WTC11 (cell line): ENCODE measurements around the gene BEND5. TPM values are rescaled to one million over a fixed set of nuclear protein-coding genes. Genes with fewer than 3 reads are reported as not detected.

Source experiments
- ATAC-seq: fragments of 200-7000 bp; cut with Tn5 transposase; 2 replicates; pipeline ENCODE4 v1.10.0; 2021; ENCODE audit warnings: mild to moderate bottlenecking, moderate library complexity
- CTCF ChIA-PET: fragments of 300-600 bp; sonication (Branson Sonifier 250); formaldehyde crosslinking; loops from one replicate; lab custom pipeline; 2021; ENCODE audit warnings: antibody characterized with exemption; lab: Charles Lee
- POLR2A ChIA-PET: fragments of 350-600 bp; sonication (Branson Sonifier 250); formaldehyde crosslinking; loops from one replicate; lab custom pipeline; 2021; ENCODE audit warnings: antibody characterized with exemption; lab: Charles Lee
- DNase-seq: peaks from one replicate; pipeline ENCODE4 v3.0.0; 2021; ENCODE audit warnings: low spot score
- H3K27ac Mint-ChIP-seq: 2 replicates; pipeline ENCODE4 v1.8.0; 2021; ENCODE audit warnings: mixed read lengths
- H3K27me3 Mint-ChIP-seq: 2 replicates; pipeline ENCODE4 v1.8.0; 2021; ENCODE audit warnings: low read depth, mild to moderate bottlenecking, moderate library complexity, mixed read lengths
- H3K36me3 Mint-ChIP-seq: 2 replicates; pipeline ENCODE4 v1.8.0; 2021; ENCODE audit warnings: mixed read lengths
- H3K4me1 Mint-ChIP-seq: 2 replicates; pipeline ENCODE4 v1.8.0; 2022; ENCODE audit warnings: mixed read lengths
- H3K4me3 Mint-ChIP-seq: 2 replicates; pipeline ENCODE4 v1.8.0; 2021; ENCODE audit warnings: mild to moderate bottlenecking, moderate library complexity, mixed read lengths
- H3K9me3 Mint-ChIP-seq: 2 replicates; pipeline ENCODE4 v1.8.0; 2021; ENCODE audit warnings: mixed read lengths
- E2F4 ChIP-seq: sonication (generic); formaldehyde crosslinking; IDR thresholded peaks from 2 replicates; pipeline ENCODE4 v1.8.1; 2022; ENCODE audit warnings: low read depth, mild to moderate bottlenecking, moderate library complexity, missing genetic modification reagents, borderline replicate concordance
- FOXK1 ChIP-seq: sonication (generic); formaldehyde crosslinking; IDR thresholded peaks from 2 replicates; pipeline ENCODE4 v1.8.0; 2022; ENCODE audit warnings: mild to moderate bottlenecking, moderate library complexity, missing genetic modification reagents
- GTF2I ChIP-seq: fragments of 250-450 bp; sonication (Bioruptor Pico); conservative IDR thresholded peaks from 2 replicates; pipeline ENCODE4 v1.4.0; 2021; ENCODE audit warnings: mild to moderate bottlenecking
- MLX ChIP-seq: sonication (generic); formaldehyde crosslinking; IDR thresholded peaks from 2 replicates; pipeline ENCODE4 v1.8.1; 2023; ENCODE audit warnings: mild to moderate bottlenecking, missing genetic modification reagents, moderate library complexity
- NFE2L1 ChIP-seq: sonication (generic); formaldehyde crosslinking; IDR thresholded peaks from 2 replicates; pipeline ENCODE4 v1.8.1; 2023; ENCODE audit warnings: missing genetic modification reagents
- NFYB ChIP-seq: sonication (generic); formaldehyde crosslinking; conservative IDR thresholded peaks from 2 replicates; pipeline ENCODE4 v1.8.0; 2022; ENCODE audit warnings: low read depth, missing genetic modification reagents
- NR1H2 ChIP-seq: sonication (generic); formaldehyde crosslinking; IDR thresholded peaks from 2 replicates; pipeline ENCODE4 v1.9.0; 2021; ENCODE audit warnings: mild to moderate bottlenecking, moderate library complexity, missing genetic modification reagents
- NR2C2 ChIP-seq: sonication (generic); formaldehyde crosslinking; IDR thresholded peaks from 2 replicates; pipeline ENCODE4 v1.8.0; 2022; ENCODE audit warnings: mild to moderate bottlenecking, missing genetic modification reagents
- NR3C1 ChIP-seq: sonication (generic); formaldehyde crosslinking; conservative IDR thresholded peaks from 2 replicates; pipeline ENCODE4 v1.8.1; 2023; ENCODE audit warnings: low read depth, mild to moderate bottlenecking, missing genetic modification reagents
- STAT6 ChIP-seq: sonication (generic); formaldehyde crosslinking; conservative IDR thresholded peaks from 2 replicates; pipeline ENCODE4 v1.8.1; 2023; ENCODE audit warnings: mild to moderate bottlenecking, low read depth, missing genetic modification reagents, moderate library complexity
- ZBTB21 ChIP-seq: sonication (generic); formaldehyde crosslinking; IDR thresholded peaks from 2 replicates; pipeline ENCODE4 v1.8.1; 2023; ENCODE audit warnings: mild to moderate bottlenecking, missing genetic modification reagents, borderline replicate concordance
- ZMAT4 ChIP-seq: fragments of 250-450 bp; sonication (Bioruptor Pico); IDR thresholded peaks from 2 replicates; pipeline ENCODE4 v1.9.0; 2021; ENCODE audit warnings: mild to moderate bottlenecking
- ZNF121 ChIP-seq: sonication (generic); formaldehyde crosslinking; IDR thresholded peaks from 2 replicates; pipeline ENCODE4 v1.8.0; 2023; ENCODE audit warnings: missing genetic modification reagents
- ZNF138 ChIP-seq: sonication (generic); formaldehyde crosslinking; conservative IDR thresholded peaks from 2 replicates; pipeline ENCODE4 v1.8.1; 2022; ENCODE audit warnings: mild to moderate bottlenecking, moderate library complexity, missing genetic modification reagents
- ZNF219 ChIP-seq: sonication (generic); formaldehyde crosslinking; IDR thresholded peaks from 2 replicates; pipeline ENCODE4 v1.8.0; 2023; ENCODE audit warnings: missing genetic modification reagents, mild to moderate bottlenecking, borderline replicate concordance
- ZNF396 ChIP-seq: fragments of 250-450 bp; sonication (Bioruptor Pico); IDR thresholded peaks from 2 replicates; pipeline ENCODE4 v1.8.0; 2021; ENCODE audit warnings: mild to moderate bottlenecking, moderate library complexity, borderline replicate concordance
- ZNF512 ChIP-seq: sonication (generic); formaldehyde crosslinking; IDR thresholded peaks from 2 replicates; pipeline ENCODE4 v1.8.1; 2022; ENCODE audit warnings: missing genetic modification reagents, borderline replicate concordance
- ZSCAN18 ChIP-seq: fragments of 250-450 bp; sonication (Bioruptor Pico); IDR thresholded peaks from 2 replicates; pipeline ENCODE4 v2.1.2; 2022; ENCODE audit warnings: mild to moderate bottlenecking, moderate library complexity
- total RNA-seq: library from RNA; stranded (reverse); gene quantifications from 3 replicates; pipeline ENCODE4 v1.2.3, GENCODE V29; 2021

Gene BEND5
- total RNA-seq, 1 experiment from 2014 or later: 4.9 TPM

GRCh38 chr1:48777219-48777895, 666 bp upstream of the BEND5 start:
- ATAC-seq: peak; percentile 53
- POLR2A ChIA-PET: interaction anchor here (1.3 kb wide), 1 partner anchor 205 kb away, joined by 3 read pairs; no protein-coding TSS in a partner anchor
- CTCF ChIA-PET: interaction anchor here (0.8 to 2.3 kb wide), 3 partner anchors 40 to 205 kb away, joined by 4 to 6 read pairs (median 5); no protein-coding TSS in a partner anchor
- no peak for DNase-seq
- TF ChIP-seq ZMAT4 (CRISPR knock-in tag): no peak
- no peak for TF ChIP-seq FOXK1 (CRISPR knock-in tag)
- TF ChIP-seq STAT6 (CRISPR knock-in tag): no peak
- no peak for TF ChIP-seq NFE2L1 (CRISPR knock-in tag)
- no peak for TF ChIP-seq ZNF396 (CRISPR knock-in tag)
- no peak for TF ChIP-seq ZNF121 (CRISPR knock-in tag)
- TF ChIP-seq E2F4 (CRISPR knock-in tag): no peak
- TF ChIP-seq ZNF219 (CRISPR knock-in tag): no peak
- TF ChIP-seq GTF2I (CRISPR knock-in tag): no peak
- TF ChIP-seq NR3C1: no peak
- TF ChIP-seq ZNF138 (CRISPR knock-in tag): no peak
- TF ChIP-seq NR1H2: no peak
- H3K4me3 Mint-ChIP-seq: peak overlapping the region; percentile 97
- peaks cover 6% of the 10 kb centered on the region for H3K27me3 Mint-ChIP-seq
- no peaks in the 10 kb centered on the region for H3K36me3 Mint-ChIP-seq
- no peaks in the 10 kb centered on the region for H3K9me3 Mint-ChIP-seq
- H3K27ac Mint-ChIP-seq: peak overlapping the region; percentile 33; the same call in 1 of the 2 replicates
- H3K4me1 Mint-ChIP-seq: peaks cover 10% of the 10 kb centered on the region

- Mint-ChIP-seq H3K4me3 (peak overlapping the region; percentile 91), H3K27ac (no peak overlapping the region), H3K27me3 (peaks cover under 1% of the 10 kb centered on the region; the same call in 1 of the 2 replicates), H3K9me3 (no peaks in the 10 kb centered on the region), H3K4me1 (peaks cover 10% of the 10 kb centered on the region; the same call in 1 of the 2 replicates), H3K36me3 (no peaks in the 10 kb centered on the region)
- POLR2A ChIA-PET: interaction anchor here (1.3 kb wide), 1 partner anchor 203 kb away, joined by 3 read pairs; no protein-coding TSS in a partner anchor
- CTCF ChIA-PET: interaction anchor here (0.8 to 2.3 kb wide), 4 partner anchors 41 to 203 kb away, joined by 3 to 5 read pairs (median 4); no protein-coding TSS in a partner anchor
- TF ChIP-seq NR2C2 (CRISPR knock-in tag) (no peak), ZNF512 (CRISPR knock-in tag) (peak; percentile 80; the same call in 1 of the 2 replicates)
- DNase-seq (no peak), ATAC-seq (peak; percentile 13)
These were observed 779 bp downstream of the BEND5 start for GRCh38 chr1:48775831-48776392.

GRCh38 chr1:48773133-48773532, 3.6 kb downstream of the BEND5 start:
- Mint-ChIP-seq H3K27me3 (no peaks in the 10 kb centered on the region; the same call in 1 of the 2 replicates), H3K4me1 (peaks cover 10% of the 10 kb centered on the region; the same call in 1 of the 2 replicates), H3K9me3 (no peaks in the 10 kb centered on the region), H3K36me3 (no peaks in the 10 kb centered on the region), H3K4me3 (no peak overlapping the region), H3K27ac (no peak overlapping the region)
- DNase-seq: no peak
- CTCF ChIA-PET: interaction anchor here (1.3 kb wide), 1 partner anchor 201 kb away, joined by 4 read pairs; no protein-coding TSS in a partner anchor
- ATAC-seq: no peak
- POLR2A ChIA-PET: no interaction called here
- no peak for TF ChIP-seq NFYB (CRISPR knock-in tag)
- no peak for TF ChIP-seq ZSCAN18 (CRISPR knock-in tag)
- no peak for TF ChIP-seq ZBTB21 (CRISPR knock-in tag)
- TF ChIP-seq MLX (CRISPR knock-in tag): no peak
